IMR-90 (cell line): ENCODE measurements around the gene ZCWPW1. TPM values are rescaled to one million over a fixed set of nuclear protein-coding genes. Genes with fewer than 3 reads are reported as not detected.

Experiments used
- ATAC-seq: fragments of 200-7000 bp; cut with Tn5 transposase; 2 replicates; pipeline ENCODE4 v1.9.1; 2020; ENCODE audit warnings: low read depth, mild to moderate bottlenecking, moderate library complexity
- BruUV-seq: library from RNA; stranded (reverse); fragments of 400-500 nt; replicated peaks from 2 replicates; lab custom pipeline; 2021; lab: Mats Ljungman, UMichigan
- CTCF ChIA-PET: fragments of 300-600 bp; formaldehyde crosslinking; extraction: SDS; loops from one replicate; lab custom pipeline; 2021; ENCODE audit warnings: antibody characterized with exemption; lab: Yijun Ruan, JAX
- POLR2A ChIA-PET: fragments of 300-600 bp; sonication (Branson Sonifier 250); formaldehyde crosslinking; loops from one replicate; lab custom pipeline; 2022; ENCODE audit warnings: antibody characterized with exemption; ENCODE audit not compliant: unreplicated experiment; lab: Charles Lee
- DNase-seq: peaks from one replicate; pipeline ENCODE4 v3.0.0; 2013
- H2AFZ ChIP-seq: replicated peaks from 2 replicates; pipeline ENCODE3; 2013; ENCODE audit warnings: low read length, mild to moderate bottlenecking; ENCODE audit not compliant: poor library complexity
- H2AK5ac ChIP-seq: 2 replicates; pipeline ENCODE4 v1.6.1; 2013; ENCODE audit warnings: low read depth, low read length, inconsistent platforms
- H2AK9ac ChIP-seq: replicated peaks from 2 replicates; pipeline ENCODE3; 2013; ENCODE audit warnings: mild to moderate bottlenecking, low read depth, low read length, moderate library complexity; ENCODE audit not compliant: poor library complexity
- H2BK120ac ChIP-seq: 2 replicates; pipeline ENCODE4 v1.6.1; 2013; ENCODE audit warnings: low read depth, low read length, inconsistent platforms
- H2BK15ac ChIP-seq: 3 replicates; pipeline ENCODE4 v1.6.1; 2013; ENCODE audit warnings: low read depth, low read length, inconsistent platforms
- H2BK20ac ChIP-seq: 2 replicates; pipeline ENCODE4 v1.6.1; 2013; ENCODE audit warnings: low read depth, mild to moderate bottlenecking, inconsistent platforms, low read length, moderate library complexity
- H2BK5ac ChIP-seq: 2 replicates; pipeline ENCODE4 v1.6.1; 2013; ENCODE audit warnings: mild to moderate bottlenecking, low read depth, low read length, inconsistent platforms; ENCODE audit not compliant: poor library complexity, severe bottlenecking
- H3K14ac ChIP-seq: replicated peaks from 2 replicates; pipeline ENCODE4 v1.6.1; 2013; ENCODE audit warnings: low read depth, low read length, inconsistent platforms
- H3K18ac ChIP-seq: 2 replicates; pipeline ENCODE4 v1.6.1; 2013; ENCODE audit warnings: low read depth, low read length, control low read depth
- H3K23ac ChIP-seq: 2 replicates; pipeline ENCODE4 v1.6.1; 2013; ENCODE audit warnings: low read depth, low read length, inconsistent platforms
- H3K27ac ChIP-seq: 2 replicates; pipeline ENCODE4 v1.5.1; 2013; ENCODE audit warnings: mild to moderate bottlenecking, control low read depth, low read length; ENCODE audit not compliant: insufficient read depth
- H3K27me3 ChIP-seq: 2 replicates; pipeline ENCODE4 v1.6.1; 2013; ENCODE audit warnings: low read length; ENCODE audit not compliant: control insufficient read depth, insufficient read depth
- H3K36me3 ChIP-seq: 2 replicates; pipeline ENCODE4 v1.6.1; 2013; ENCODE audit warnings: low read length, mixed read lengths; ENCODE audit not compliant: control insufficient read depth, insufficient read depth
- H3K4ac ChIP-seq: 2 replicates; pipeline ENCODE4 v1.6.1; 2013; ENCODE audit warnings: low read depth, low read length, inconsistent platforms
- H3K4me1 ChIP-seq: 2 replicates; pipeline ENCODE4 v1.6.1; 2013; ENCODE audit warnings: low read length, mixed read lengths; ENCODE audit not compliant: control insufficient read depth, insufficient read depth
- H3K4me2 ChIP-seq: 2 replicates; pipeline ENCODE4 v1.6.1; 2013; ENCODE audit warnings: low read depth, mild to moderate bottlenecking, control low read depth, low read length, moderate library complexity
- H3K4me3 ChIP-seq: 2 replicates; pipeline ENCODE4 v1.5.1; 2013; ENCODE audit warnings: low read depth, mild to moderate bottlenecking, control low read depth, low read length, moderate library complexity; ENCODE audit not compliant: insufficient read depth
- H3K56ac ChIP-seq: 2 replicates; pipeline ENCODE4 v1.6.1; 2013; ENCODE audit warnings: low read length, inconsistent platforms; ENCODE audit not compliant: insufficient read depth; ENCODE audit errors: extremely low read depth
- H3K79me1 ChIP-seq, 2 experiments: 2 replicates each; pipeline ENCODE4 v1.6.1; 2013; ENCODE audit warnings: low read length in 2 of 2, inconsistent platforms in 1 of 2, low read depth in 1 of 2
- H3K9ac ChIP-seq: 2 replicates; pipeline ENCODE4 v1.6.1; 2013; ENCODE audit warnings: low read depth, low read length, control low read depth
- H3K9me1 ChIP-seq: 2 replicates; pipeline ENCODE4 v1.6.1; 2013; ENCODE audit warnings: low read length, inconsistent platforms; ENCODE audit not compliant: insufficient read depth
- H3K9me3 ChIP-seq: 2 replicates; pipeline ENCODE4 v1.6.1; 2013; ENCODE audit warnings: low read length; ENCODE audit not compliant: control insufficient read depth, insufficient read depth
- H4K20me1 ChIP-seq: 2 replicates; pipeline ENCODE4 v1.6.1; 2013; ENCODE audit warnings: low read length, inconsistent platforms; ENCODE audit not compliant: insufficient read depth
- H4K5ac ChIP-seq: 2 replicates; pipeline ENCODE4 v1.6.1; 2013; ENCODE audit warnings: mild to moderate bottlenecking, low read depth, low read length, control low read depth
- H4K8ac ChIP-seq, 2 experiments: 2 replicates each; pipeline ENCODE4 v1.6.1; 2013; ENCODE audit warnings: low read depth in 2 of 2, low read length in 2 of 2, control low read depth in 1 of 2, inconsistent platforms in 1 of 2
- H4K91ac ChIP-seq: 2 replicates; pipeline ENCODE4 v1.6.1; 2013; ENCODE audit warnings: low read depth, low read length, inconsistent platforms; ENCODE audit not compliant: insufficient read depth
- BHLHE40 ChIP-seq: fragments of 150-350 bp; IDR thresholded peaks from 2 replicates; pipeline ENCODE4 v1.6.1; 2016; ENCODE audit warnings: mild to moderate bottlenecking, low read depth, low read length
- CEBPB ChIP-seq: IDR thresholded peaks from 2 replicates; pipeline ENCODE4 v1.6.1; 2012; ENCODE audit warnings: low read depth, low read length, improper control_type of control experiment
- CHD1 ChIP-seq: IDR thresholded peaks from 2 replicates; pipeline ENCODE4 v1.6.1; 2012; ENCODE audit warnings: low read depth, low read length, improper control_type of control experiment
- FOS ChIP-seq: fragments of 150-350 bp; IDR thresholded peaks from 2 replicates; pipeline ENCODE4 v1.6.1; 2016; ENCODE audit warnings: low read depth, low read length
- MAFK ChIP-seq: IDR thresholded peaks from 2 replicates; pipeline ENCODE4 v1.6.1; 2012; ENCODE audit warnings: low read depth, low read length, improper control_type of control experiment
- MAZ ChIP-seq: IDR thresholded peaks from 2 replicates; pipeline ENCODE4 v1.6.1; 2012; ENCODE audit warnings: low read depth, mild to moderate bottlenecking, low read length, improper control_type of control experiment, moderate library complexity, borderline replicate concordance
- MXI1 ChIP-seq: IDR thresholded peaks from 2 replicates; pipeline ENCODE4 v1.6.1; 2012; ENCODE audit warnings: low read depth, mild to moderate bottlenecking, low read length, moderate library complexity, borderline replicate concordance
- NFE2L2 ChIP-seq: fragments of 150-350 bp; IDR thresholded peaks from 2 replicates; pipeline ENCODE4 v1.6.1; 2016; ENCODE audit warnings: low read depth, mild to moderate bottlenecking, low read length
- POLR2A ChIP-seq: IDR thresholded peaks from 2 replicates; pipeline ENCODE4 v1.6.1; 2012; ENCODE audit warnings: mild to moderate bottlenecking, low read depth, low read length
- RAD21 ChIP-seq: IDR thresholded peaks from 2 replicates; pipeline ENCODE4 v1.6.1; 2012; ENCODE audit warnings: low read length, improper control_type of control experiment
- RCOR1 ChIP-seq: IDR thresholded peaks from 2 replicates; pipeline ENCODE4 v1.6.1; 2012; ENCODE audit warnings: mild to moderate bottlenecking, low read length, improper control_type of control experiment; ENCODE audit not compliant: insufficient replicate concordance
- RFX5 ChIP-seq: IDR thresholded peaks from 2 replicates; pipeline ENCODE4 v1.8.0; 2012; ENCODE audit warnings: low read depth, mild to moderate bottlenecking, low read length, moderate library complexity
- SMC3 ChIP-seq: fragments of 150-350 bp; IDR thresholded peaks from 2 replicates; pipeline ENCODE4 v1.6.1; 2016; ENCODE audit warnings: low read depth, mild to moderate bottlenecking, antibody characterized with exemption, low read length, moderate library complexity
- WGBS, 2 experiments: methylation state at CpG; one replicate each; pipeline versions ENCODE4 v1.1.5 to v1.1.7; 2013; ENCODE audit warnings: missing lambda C conversion rate in 2 of 2; ENCODE audit not compliant: insufficient read length in 1 of 2; ENCODE audit errors: extremely low coverage in 2 of 2; 5-methylcytosine and 5-hydroxymethylcytosine counted together
- dilution Hi-C: fragments of 300-500 bp; cut with HindIII; formaldehyde crosslinking; loops from one replicate; pipeline ENCODE4 v1.14.3; 2018; ENCODE audit warnings: low sequenced_read_pairs; ENCODE audit not compliant: unreplicated experiment
- in situ Hi-C: fragments of 300-500 bp; cut with MboI; formaldehyde crosslinking; loops from 3 replicates; pipeline ENCODE4 v1.14.3; 2019; ENCODE audit warnings: low sequenced_read_pairs, inconsistent platforms, mixed read lengths
- intact Hi-C: fragments of 100-400 bp; cut with micrococcal nuclease; formaldehyde crosslinking; loops from 2 replicates; pipeline ENCODE4 v1.10.0; 2022
- polyA plus RNA-seq, 3 experiments: library from polyadenylated mRNA; depleted of rRNA; stranded (reverse); fragments of >200 nt; gene quantifications; 2 replicates each; pipeline ENCODE4 v1.2.3, GENCODE V29; 2012; ENCODE audit warnings: low replicate concordance in 1 of 3
- total RNA-seq: library from RNA; depleted of rRNA; stranded (reverse); fragments of >200 nt; gene quantifications from 2 replicates; pipeline ENCODE4 v1.2.3, GENCODE V29; 2012
- TF ChIP-seq, protein P1 (sequence below): conservative IDR thresholded peaks from 2 replicates; pipeline ENCODE4 v1.5.1; 2012; ENCODE audit warnings: mild to moderate bottlenecking, low read depth, low read length, improper control_type of control experiment
- TF ChIP-seq, protein P2 (sequence below): fragments of 150-350 bp; IDR thresholded peaks from 2 replicates; pipeline ENCODE4 v1.6.1; 2017; ENCODE audit warnings: mild to moderate bottlenecking, antibody characterized with exemption, low read length, low read depth
- TF ChIP-seq, protein P3 (sequence below): fragments of 150-350 bp; IDR thresholded peaks from 2 replicates; pipeline ENCODE4 v1.6.1; 2016; ENCODE audit warnings: low read depth, mild to moderate bottlenecking, low read length, moderate library complexity, borderline replicate concordance

The ZCWPW1 gene
- total and polyA plus RNA-seq, 2 of the 4 experiments (the other 2 are of a cell fraction), result 0.72 to 1.3 TPM

DNA sequence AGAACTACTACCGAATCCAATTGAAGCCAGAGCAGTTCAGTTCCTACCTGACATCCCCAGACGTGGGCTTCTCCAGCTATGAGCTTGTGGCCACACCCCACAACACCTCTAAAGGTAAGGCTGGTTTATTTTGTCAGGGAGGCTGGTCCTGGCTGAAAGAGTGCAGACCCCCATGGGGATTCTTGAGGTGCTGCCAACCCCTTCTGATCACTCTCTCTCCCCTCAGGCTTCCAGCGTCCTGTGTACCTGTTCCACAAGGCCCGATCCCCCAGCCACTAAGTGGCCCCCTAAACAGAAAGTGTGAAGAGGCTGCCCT is 4.7 kb upstream of the ZCWPW1 start:
- Histone ChIP-seq H3K36me3 (peaks cover 28% of the 10 kb centered on the region), H2AK5ac (no peak overlapping the region), H4K5ac (no peak overlapping the region), H3K79me1 (peaks cover 15 to 56% of the 10 kb centered on the region in 2 experiments), H2AK9ac (no peak overlapping the region), H3K4me1 (peaks cover 8% of the 10 kb centered on the region; the same call in 1 of the 2 replicates), H3K4ac (no peak overlapping the region), H3K4me3 (no peak overlapping the region), H2BK120ac (no peak overlapping the region), H3K27ac (no peak overlapping the region), H3K9me1 (peaks cover 13% of the 10 kb centered on the region), H2AFZ (no peak overlapping the region), H3K9ac (no peak overlapping the region), H3K14ac (no peak overlapping the region), H3K56ac (no peak overlapping the region), H2BK5ac (no peak overlapping the region), H3K18ac (no peak overlapping the region), H3K27me3 (no peaks in the 10 kb centered on the region), H4K91ac (no peak overlapping the region), H4K20me1 (peaks cover 13% of the 10 kb centered on the region), H2BK15ac (no peak overlapping the region), H4K8ac (no peak overlapping the region), H3K23ac (no peak overlapping the region), H3K4me2 (no peak overlapping the region), H3K9me3 (no peaks in the 10 kb centered on the region), H2BK20ac (no peak overlapping the region)
- no CpG with 5 or more reads among the region's 4 CpGs for WGBS, 2 experiments
- intact Hi-C loops, result no loop called here
- ATAC-seq (no peak), DNase-seq (no peak)
- no peak for TF ChIP-seq SMC3
- TF ChIP-seq MAZ, result no peak
- TF ChIP-seq, protein P1, sequence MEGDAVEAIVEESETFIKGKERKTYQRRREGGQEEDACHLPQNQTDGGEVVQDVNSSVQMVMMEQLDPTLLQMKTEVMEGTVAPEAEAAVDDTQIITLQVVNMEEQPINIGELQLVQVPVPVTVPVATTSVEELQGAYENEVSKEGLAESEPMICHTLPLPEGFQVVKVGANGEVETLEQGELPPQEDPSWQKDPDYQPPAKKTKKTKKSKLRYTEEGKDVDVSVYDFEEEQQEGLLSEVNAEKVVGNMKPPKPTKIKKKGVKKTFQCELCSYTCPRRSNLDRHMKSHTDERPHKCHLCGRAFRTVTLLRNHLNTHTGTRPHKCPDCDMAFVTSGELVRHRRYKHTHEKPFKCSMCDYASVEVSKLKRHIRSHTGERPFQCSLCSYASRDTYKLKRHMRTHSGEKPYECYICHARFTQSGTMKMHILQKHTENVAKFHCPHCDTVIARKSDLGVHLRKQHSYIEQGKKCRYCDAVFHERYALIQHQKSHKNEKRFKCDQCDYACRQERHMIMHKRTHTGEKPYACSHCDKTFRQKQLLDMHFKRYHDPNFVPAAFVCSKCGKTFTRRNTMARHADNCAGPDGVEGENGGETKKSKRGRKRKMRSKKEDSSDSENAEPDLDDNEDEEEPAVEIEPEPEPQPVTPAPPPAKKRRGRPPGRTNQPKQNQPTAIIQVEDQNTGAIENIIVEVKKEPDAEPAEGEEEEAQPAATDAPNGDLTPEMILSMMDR, result no peak
- TF ChIP-seq, protein P2, sequence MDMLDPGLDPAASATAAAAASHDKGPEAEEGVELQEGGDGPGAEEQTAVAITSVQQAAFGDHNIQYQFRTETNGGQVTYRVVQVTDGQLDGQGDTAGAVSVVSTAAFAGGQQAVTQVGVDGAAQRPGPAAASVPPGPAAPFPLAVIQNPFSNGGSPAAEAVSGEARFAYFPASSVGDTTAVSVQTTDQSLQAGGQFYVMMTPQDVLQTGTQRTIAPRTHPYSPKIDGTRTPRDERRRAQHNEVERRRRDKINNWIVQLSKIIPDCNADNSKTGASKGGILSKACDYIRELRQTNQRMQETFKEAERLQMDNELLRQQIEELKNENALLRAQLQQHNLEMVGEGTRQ, result no peak
- TF ChIP-seq, protein P3, sequence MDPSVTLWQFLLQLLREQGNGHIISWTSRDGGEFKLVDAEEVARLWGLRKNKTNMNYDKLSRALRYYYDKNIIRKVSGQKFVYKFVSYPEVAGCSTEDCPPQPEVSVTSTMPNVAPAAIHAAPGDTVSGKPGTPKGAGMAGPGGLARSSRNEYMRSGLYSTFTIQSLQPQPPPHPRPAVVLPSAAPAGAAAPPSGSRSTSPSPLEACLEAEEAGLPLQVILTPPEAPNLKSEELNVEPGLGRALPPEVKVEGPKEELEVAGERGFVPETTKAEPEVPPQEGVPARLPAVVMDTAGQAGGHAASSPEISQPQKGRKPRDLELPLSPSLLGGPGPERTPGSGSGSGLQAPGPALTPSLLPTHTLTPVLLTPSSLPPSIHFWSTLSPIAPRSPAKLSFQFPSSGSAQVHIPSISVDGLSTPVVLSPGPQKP, result no peak
- no peak for TF ChIP-seq RAD21
- no peak for TF ChIP-seq FOS
- no peak for TF ChIP-seq RFX5
- no peak for TF ChIP-seq POLR2A
- TF ChIP-seq RCOR1, result no peak
- no peak for TF ChIP-seq BHLHE40
- no peak for TF ChIP-seq CHD1
- no peak for TF ChIP-seq MAFK
- no peak for TF ChIP-seq CEBPB
- no peak for TF ChIP-seq NFE2L2
- no peak for TF ChIP-seq MXI1
- POLR2A ChIA-PET, result no interaction called here
- BruUV-seq, result no TSS peak
- dilution Hi-C loops, result no loop called here
- in situ Hi-C loops, result loop anchor here (25.0 kb wide), 1 partner anchor 679 kb away; no protein-coding TSS in a partner anchor
- CTCF ChIA-PET, result no interaction called here
